ENCODE data around the gene SOX10. TPM values are rescaled to one million over a fixed set of nuclear protein-coding genes. Genes with fewer than 3 reads are reported as not detected.

Gene SOX10
- not detected in 2 replicates for total RNA-seq (2016; rRNA removed; fragmentation: Illumina TruSeq; extraction: Trizol)
- total RNA-seq (2016; cell fraction: cytosol; rRNA removed; fragmentation: Illumina TruSeq; extraction: Trizol; ENCODE audit: low read depth) = not detected in 2 replicates
- total RNA-seq (2016; cell fraction: insoluble cytoplasmic fraction; rRNA removed; fragmentation: Illumina TruSeq; extraction: Trizol) = not detected in 2 replicates
- not detected in 2 replicates for total RNA-seq (2016; cell fraction: membrane; rRNA removed; fragmentation: Illumina TruSeq; extraction: Trizol)
- total RNA-seq (2016; cell fraction: nucleus; rRNA removed; fragmentation: Illumina TruSeq; extraction: Trizol) = not detected in 2 replicates
- polyA plus RNA-seq (2011; rRNA removed) = not detected in 2 replicates
- polyA plus RNA-seq (2011; cell fraction: cytosol; rRNA removed) = not detected in 2 replicates
- not detected in 2 replicates for polyA plus RNA-seq (2011; cell fraction: nucleus; rRNA removed)
- polyA plus RNA-seq (2012) = 0.04 TPM in 1 of 2 replicates, not detected in the other
- not detected in 2 replicates for polyA plus RNA-seq (2016; cell fraction: cytosol; fragmentation: Illumina TruSeq; extraction: Trizol; ENCODE audit: low read depth)
- not detected in 2 replicates for polyA plus RNA-seq (2016; cell fraction: insoluble cytoplasmic fraction; fragmentation: Illumina TruSeq; extraction: Trizol; ENCODE audit: low read depth)
- polyA plus RNA-seq (2016; cell fraction: membrane; fragmentation: Illumina TruSeq; extraction: Trizol; ENCODE audit: low read depth) = not detected in 2 replicates
- not detected in 2 replicates for polyA plus RNA-seq (2016; cell fraction: nucleus; fragmentation: Illumina TruSeq; extraction: Trizol; ENCODE audit: insufficient read depth, low read depth)
- polyA minus RNA-seq (2011; rRNA and poly(A)+ RNA removed; ENCODE audit: low replicate concordance) = not detected in 2 replicates
- not detected in 2 replicates for polyA minus RNA-seq (2011; cell fraction: cytosol; rRNA and poly(A)+ RNA removed)
- not detected in 2 replicates for polyA minus RNA-seq (2011; cell fraction: nucleus; rRNA and poly(A)+ RNA removed)
- percentile 12 among the genes with signal in this experiment for Bru-seq, nascent RNA
- BruChase-seq, experiment 1, labeled RNA remaining after a 6-hour chase = not detected
- not detected for BruChase-seq, experiment 2, labeled RNA remaining after a 2-hour chase
- long read RNA-seq, experiment 1 = 0 reads
- long read RNA-seq, experiment 2 = 0 reads

- no peak for ATAC-seq
Observed at GRCh38 chr22:37983860-37984791, at the start of gene SOX10. SOX10 (minus strand) TSS chr22:37984555; CDS start chr22:37983784, 771 bp downstream.

More at GRCh38 chr22:37983860-37984791, at the start of gene SOX10:
- Histone ChIP-seq H4K20me1 (ENCODE audit: insufficient read depth, low read length) (no peaks in the 10 kb centered on the region), H3K27ac (ENCODE audit: extremely low read length, insufficient read depth, low read length) (no peak within 1 kb of the TSS), H3K9ac (ENCODE audit: insufficient read depth, low read depth, low read length) (no peak within 1 kb of the TSS), H3K9me3 (ENCODE audit: low read length) (no peaks in the 10 kb centered on the region), H3K4me1 (ENCODE audit: insufficient read depth, low read length) (peaks cover 39% of the 10 kb centered on the region), H3K79me2 (ENCODE audit: insufficient read depth, low read length) (no peaks in the 10 kb centered on the region), H2AFZ (ENCODE audit: low read length) (no peak within 1 kb of the TSS), H3K4me2 (ENCODE audit: low read depth, low read length) (no peak within 1 kb of the TSS), H3K27me3 (ENCODE audit: control insufficient read depth in 1 of 2, insufficient read depth in 2 of 2, low read length in 2 of 2) (no peaks in the 10 kb centered on the region), H3K4me3 (replicated peaks in 1 of 3; ENCODE audit: insufficient read depth in 1 of 3, low read depth in 2 of 3, low read length in 3 of 3) (no peak within 1 kb of the TSS), H3K36me3 (replicated peaks in 1 of 2; ENCODE audit: control insufficient read depth in 1 of 2, insufficient read depth in 2 of 2, low read length in 2 of 2) (no peaks in the 10 kb centered on the region)
- TF ChIP-seq, protein P1, sequence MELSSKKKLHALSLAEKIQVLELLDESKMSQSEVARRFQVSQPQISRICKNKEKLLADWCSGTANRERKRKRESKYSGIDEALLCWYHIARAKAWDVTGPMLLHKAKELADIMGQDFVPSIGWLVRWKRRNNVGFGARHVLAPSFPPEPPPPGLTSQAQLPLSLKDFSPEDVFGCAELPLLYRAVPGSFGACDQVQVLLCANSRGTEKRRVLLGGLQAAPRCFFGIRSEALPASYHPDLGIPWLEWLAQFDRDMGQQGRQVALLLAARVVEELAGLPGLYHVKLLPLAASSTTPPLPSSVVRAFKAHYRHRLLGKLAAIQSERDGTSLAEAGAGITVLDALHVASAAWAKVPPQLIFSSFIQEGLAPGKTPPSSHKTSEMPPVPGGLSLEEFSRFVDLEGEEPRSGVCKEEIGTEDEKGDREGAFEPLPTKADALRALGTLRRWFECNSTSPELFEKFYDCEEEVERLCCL (CRISPR knock-in tag; IDR thresholded peaks at IDR 0.05; ENCODE audit: borderline replicate concordance) = no peak
- TF ChIP-seq KDM1A (CRISPR knock-in tag; IDR thresholded peaks at IDR 0.05) (no peak), ZBTB44 (CRISPR knock-in tag; IDR thresholded peaks at IDR 0.05) (no peak), ZNF691 (CRISPR knock-in tag; IDR thresholded peaks at IDR 0.05; ENCODE audit: borderline replicate concordance, low read depth) (no peak)
- TF ChIP-seq, protein P2, sequence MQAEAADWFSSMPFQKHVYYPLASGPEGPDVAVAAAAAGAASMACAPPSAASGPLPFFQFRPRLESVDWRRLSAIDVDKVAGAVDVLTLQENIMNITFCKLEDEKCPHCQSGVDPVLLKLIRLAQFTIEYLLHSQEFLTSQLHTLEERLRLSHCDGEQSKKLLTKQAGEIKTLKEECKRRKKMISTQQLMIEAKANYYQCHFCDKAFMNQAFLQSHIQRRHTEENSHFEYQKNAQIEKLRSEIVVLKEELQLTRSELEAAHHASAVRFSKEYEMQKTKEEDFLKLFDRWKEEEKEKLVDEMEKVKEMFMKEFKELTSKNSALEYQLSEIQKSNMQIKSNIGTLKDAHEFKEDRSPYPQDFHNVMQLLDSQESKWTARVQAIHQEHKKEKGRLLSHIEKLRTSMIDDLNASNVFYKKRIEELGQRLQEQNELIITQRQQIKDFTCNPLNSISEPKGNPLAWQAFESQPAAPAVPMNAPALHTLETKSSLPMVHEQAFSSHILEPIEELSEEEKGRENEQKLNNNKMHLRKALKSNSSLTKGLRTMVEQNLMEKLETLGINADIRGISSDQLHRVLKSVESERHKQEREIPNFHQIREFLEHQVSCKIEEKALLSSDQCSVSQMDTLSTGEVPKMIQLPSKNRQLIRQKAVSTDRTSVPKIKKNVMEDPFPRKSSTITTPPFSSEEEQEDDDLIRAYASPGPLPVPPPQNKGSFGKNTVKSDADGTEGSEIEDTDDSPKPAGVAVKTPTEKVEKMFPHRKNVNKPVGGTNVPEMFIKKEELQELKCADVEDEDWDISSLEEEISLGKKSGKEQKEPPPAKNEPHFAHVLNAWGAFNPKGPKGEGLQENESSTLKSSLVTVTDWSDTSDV (CRISPR knock-in tag; IDR thresholded peaks at IDR 0.05) = no peak
- BruUV-seq (replicated peaks) = no TSS peak
- in situ Hi-C loops (cut with HindIII; ENCODE audit: extremely low pct_ligation_motif_present, low pct_unique_long_range_greater_than_20kb) (no loop called here), intact Hi-C loops (cut with micrococcal nuclease; ENCODE audit: unreplicated experiment) (no loop called here)
- WGBS (ENCODE audit: low lambda C conversion rate) = 94% methylated on average over 42 of the region's 42 CpGs
- FAIRE-seq (no peak), DNase-seq (ENCODE audit: low spot score) (no peak)
- CTCF ChIA-PET (ENCODE audit: low intra/inter-chr PET ratio, low total read pairs) = no interaction called here
- POLR2A ChIA-PET = no interaction called here

All from HepG2 (cell line).